ENCODE results near the gene PRR23E.

PRR23E gene

DNA sequence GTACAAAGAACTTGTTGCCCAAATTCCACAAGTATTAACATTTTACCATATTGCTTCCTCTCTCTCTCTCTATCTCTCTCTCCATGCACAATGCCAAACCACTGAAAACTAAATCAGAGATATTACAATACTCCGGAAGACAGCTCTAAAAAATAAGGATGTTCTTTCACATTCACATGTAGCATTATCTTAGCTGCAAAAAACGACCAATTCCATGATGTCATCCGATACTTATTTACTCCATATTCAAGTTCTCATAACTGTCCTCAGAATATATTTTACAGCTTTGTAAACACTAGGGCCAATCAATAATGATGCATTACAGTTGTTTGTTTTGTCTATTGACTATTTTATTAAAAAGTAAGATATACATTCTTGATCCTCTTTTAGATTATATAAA lies 7.7 kb upstream of the PRR23E start:
- no peak for DNase-seq (ENCODE audit: low spot score)

- DNase-seq (ENCODE audit: low spot score) = no peak
Measured at GRCh38 chr3:127185962-127186674, 6.8 kb upstream of the PRR23E start.

- DNase-seq (ENCODE audit: low spot score) = no peak
Measured at GRCh38 chr3:127187316-127187715, 5.6 kb upstream of the PRR23E start.

DNA sequence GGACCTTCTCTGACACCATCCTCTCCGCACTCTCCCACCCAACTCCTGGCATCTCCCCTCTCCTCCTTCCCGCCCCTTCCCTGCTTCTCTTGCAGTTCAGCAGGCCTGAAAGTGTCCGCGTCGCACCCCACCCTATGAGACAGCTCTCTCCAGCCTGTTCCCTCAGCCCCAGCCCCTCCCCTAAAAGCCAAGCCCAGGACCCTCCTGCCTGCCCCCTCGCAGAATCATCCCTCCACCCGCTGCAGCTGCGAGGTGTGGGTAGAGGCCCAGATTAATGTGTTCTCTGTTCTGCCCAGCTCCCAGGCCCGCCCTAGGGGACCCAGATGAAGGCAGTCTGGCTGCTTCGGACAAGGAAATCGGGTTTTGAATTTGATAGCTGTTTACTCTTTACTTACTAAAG lies 410 bp downstream of the PRR23E start:
- no peak for DNase-seq (ENCODE audit: low spot score)

GRCh38 chr3:127193775-127194174 lies 844 bp downstream of the PRR23E start:
- DNase-seq (ENCODE audit: low spot score) = no peak

DNA sequence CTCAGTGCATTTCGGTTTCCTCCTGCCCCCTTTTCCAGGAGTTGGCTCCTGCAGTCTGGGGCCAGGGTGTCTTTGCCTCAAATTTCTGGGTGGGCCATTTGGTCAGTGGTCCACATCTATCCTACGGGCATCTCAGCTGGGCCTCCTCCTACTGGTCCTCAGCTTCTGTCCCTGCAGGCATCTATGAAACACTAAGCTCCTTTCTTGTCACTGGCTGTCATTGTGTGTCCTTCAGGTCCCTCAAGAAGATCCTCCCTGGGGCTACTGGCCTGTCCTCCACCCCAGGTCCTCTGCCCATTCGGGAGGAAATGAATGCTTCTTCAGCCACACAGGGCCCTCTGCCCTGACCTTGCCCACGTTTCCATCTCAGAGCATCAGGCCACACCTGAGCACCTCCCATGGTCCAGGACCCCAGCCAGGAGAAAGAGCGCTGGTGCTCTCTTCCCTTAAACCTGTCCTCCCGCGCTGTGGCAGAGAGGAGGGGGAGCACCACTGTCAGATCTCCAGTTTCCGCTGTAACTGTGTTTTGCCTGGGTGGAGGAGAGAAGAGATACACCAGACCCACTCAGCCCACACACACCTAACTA lies 1.8 kb downstream of the PRR23E start:
- DNase-seq (ENCODE audit: low spot score) = no peak

- DNase-seq (ENCODE audit: low spot score) = no peak
Measured at GRCh38 chr3:127195417-127195816, 2.5 kb downstream of the PRR23E start.

- no peak for DNase-seq (ENCODE audit: low spot score)
Measured at GRCh38 chr3:127196002-127196401, 3.1 kb downstream of the PRR23E start.

DNA sequence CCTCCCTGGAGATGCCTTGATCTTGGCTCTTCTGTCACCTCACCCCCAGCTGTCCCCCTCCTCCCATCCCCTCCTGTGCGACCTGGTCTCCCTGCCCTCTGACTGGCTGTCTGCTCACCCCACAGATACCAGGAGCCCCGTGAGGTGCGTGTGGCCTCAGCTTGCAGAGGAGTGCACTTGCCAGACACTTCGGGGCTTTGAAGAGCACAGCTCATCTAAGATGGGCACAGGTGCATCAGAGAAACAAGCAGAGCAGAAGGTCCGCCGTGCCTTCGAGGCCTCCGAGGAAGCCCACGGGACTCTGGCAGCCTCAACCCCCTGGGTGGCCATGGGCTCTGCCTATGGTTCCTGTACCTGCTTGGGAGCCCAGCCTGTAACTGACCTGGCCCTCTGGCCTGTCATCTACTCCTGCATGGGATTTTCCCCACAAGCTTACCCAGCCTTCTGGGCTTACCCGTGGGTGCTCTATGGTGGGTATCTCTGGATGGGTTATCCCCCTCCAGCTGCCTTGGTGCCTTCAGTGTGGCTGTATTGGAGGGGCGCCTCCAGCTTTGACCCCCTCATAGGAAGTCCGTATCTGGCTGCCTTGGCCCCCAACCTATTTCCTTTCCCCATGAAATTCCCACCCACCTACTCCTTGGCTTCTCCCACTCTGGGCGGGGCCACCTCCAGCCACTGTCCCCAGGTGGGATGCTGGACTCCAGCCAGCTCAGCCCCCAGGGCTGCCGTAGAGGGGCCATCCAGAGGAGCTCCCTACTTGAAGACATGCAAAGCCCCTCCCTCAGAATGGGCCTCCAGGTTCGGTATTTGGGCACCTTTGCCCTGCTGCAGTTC lies 3.8 kb downstream of the PRR23E start:
- DNase-seq (ENCODE audit: low spot score) = no peak

- no peak for DNase-seq (ENCODE audit: low spot score)
Measured at GRCh38 chr3:127197300-127198189, 4.6 kb downstream of the PRR23E start.

DNA sequence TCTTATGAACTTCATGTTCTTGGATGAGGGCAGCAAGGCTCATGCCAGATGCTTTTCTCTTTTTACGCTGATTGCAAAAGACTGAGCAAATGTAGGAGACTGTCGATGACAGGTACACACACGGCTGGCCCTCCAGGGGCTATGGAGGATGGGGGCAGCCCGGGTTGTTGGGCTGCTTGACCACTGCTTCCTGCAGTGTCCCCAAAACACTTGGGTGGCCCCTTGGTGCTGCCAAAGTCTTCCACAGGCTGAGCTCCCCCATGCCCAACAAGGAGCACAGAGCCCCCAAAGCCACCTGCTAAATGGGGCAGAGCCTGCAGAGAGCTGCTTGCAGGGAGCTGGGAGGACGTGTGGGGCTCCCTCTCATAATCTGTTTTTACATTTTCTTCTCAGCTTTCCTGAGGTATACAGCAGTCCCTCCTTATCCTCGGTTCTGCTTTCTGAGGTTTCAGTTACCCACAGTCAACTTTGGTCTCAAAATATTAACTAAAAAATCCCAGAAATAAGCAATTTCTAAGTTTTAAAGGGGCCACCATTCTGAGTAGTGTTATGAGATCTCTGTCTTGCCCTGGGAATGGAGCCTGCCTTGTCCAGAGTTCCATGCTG lies 7.3 kb downstream of the PRR23E start:
- no peak for DNase-seq (ENCODE audit: low spot score)

DNA sequence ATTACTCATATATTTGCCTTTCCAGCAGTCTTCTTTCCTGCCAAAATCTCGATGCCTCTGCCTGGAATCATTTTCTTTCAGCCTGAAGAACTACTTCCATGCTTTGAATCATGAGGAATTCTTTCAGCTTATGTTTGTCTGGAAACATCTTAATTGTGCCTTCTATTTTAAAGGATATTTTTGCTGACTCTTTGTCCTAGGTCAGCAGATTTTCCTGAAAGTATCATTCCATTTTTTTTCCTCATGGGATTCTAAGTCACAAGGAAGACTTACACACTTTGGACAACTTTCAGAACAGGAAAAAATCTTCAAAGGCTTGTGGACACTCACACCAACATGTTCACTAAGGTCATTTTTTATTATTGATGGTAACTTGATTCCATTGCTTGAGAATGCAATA lies 10.1 kb downstream of the PRR23E start:
- DNase-seq (ENCODE audit: low spot score) = no peak

DNA sequence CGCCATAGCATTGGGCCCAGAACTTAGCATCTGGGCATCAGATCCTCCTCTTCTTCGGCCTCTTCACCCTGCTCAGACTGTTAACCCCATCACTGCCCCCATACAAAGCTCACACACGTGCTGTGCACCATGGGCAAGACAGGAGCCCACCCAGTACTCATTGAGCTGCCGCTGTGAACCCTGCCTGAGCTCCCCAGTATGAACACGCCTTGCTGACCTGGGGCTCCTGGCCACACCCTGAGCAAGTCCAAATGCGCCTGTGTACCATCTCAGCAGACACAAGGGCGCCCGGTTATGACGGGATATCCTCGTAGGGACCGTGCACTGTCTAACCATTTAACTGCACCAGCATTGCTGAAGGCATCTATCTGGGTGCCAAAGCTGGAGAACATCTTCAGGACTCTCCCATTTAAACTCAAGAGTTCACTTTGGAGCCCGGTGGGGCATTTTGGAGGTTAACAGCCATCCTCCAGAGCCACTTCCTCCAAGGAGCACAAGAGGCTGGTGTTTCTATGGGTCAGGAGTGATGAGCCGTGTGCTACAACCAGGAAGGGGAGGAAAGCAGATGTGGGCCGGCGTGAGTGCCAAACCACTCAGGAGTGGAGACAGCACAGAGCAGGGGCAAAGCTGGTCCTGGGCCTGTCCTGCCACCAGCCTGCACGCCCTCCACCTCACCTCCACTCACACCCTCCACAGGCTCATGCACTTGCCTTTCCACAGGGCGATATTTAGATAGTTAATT lies 12.1 kb downstream of the PRR23E start:
- no peak for DNase-seq (ENCODE audit: low spot score)

GRCh38 chr3:127206154-127206553 lies 13.2 kb downstream of the PRR23E start:
- DNase-seq (ENCODE audit: low spot score) = no peak

DNA sequence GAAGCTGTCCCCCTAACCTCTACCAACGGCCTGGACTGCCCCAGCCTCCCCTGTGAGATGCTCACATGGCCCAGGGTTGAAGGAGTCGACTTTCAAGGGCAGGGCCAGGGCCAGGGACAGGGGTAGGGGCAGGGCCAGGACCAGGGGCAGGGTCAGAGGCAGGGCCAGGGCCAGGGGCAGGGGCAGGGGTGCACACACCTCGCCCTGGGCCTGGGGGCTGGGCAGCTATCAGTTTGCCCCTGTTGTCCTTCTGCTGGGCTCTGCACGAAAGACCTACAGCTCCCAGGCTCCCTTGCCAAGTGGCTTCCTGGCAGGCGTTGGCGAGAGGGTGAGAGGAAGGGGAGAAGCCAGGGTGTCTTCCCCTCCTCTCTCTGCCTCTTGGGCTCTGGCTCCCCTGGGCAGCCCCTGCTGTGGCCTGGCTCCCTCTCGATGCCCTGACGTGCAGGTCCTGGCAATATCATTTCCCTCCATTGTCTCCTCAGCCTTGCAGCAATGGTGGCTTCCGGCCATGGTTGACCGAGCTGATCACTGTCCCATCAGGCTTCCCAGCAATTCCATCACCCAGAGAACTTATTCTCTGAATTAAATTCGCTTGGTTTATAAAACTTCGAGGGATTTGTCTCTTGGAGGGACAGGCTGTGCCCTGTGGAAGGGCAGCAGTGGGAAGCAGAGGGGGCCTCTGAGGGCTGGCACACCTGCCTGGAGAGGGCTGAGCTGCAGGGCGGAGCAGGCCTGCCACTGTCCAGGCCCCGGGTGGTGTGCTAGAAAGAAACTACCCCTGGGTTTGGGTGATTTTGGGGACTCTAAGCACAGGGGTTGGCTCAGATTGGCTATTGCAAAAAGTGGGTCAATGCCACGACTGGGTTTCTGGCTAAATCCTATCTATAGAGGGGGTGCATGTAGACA lies 13.9 kb downstream of the PRR23E start:
- DNase-seq (ENCODE audit: low spot score) = no peak

GRCh38 chr3:127207727-127208482 lies 15.0 kb downstream of the PRR23E start:
- no peak for DNase-seq (ENCODE audit: low spot score)

DNA sequence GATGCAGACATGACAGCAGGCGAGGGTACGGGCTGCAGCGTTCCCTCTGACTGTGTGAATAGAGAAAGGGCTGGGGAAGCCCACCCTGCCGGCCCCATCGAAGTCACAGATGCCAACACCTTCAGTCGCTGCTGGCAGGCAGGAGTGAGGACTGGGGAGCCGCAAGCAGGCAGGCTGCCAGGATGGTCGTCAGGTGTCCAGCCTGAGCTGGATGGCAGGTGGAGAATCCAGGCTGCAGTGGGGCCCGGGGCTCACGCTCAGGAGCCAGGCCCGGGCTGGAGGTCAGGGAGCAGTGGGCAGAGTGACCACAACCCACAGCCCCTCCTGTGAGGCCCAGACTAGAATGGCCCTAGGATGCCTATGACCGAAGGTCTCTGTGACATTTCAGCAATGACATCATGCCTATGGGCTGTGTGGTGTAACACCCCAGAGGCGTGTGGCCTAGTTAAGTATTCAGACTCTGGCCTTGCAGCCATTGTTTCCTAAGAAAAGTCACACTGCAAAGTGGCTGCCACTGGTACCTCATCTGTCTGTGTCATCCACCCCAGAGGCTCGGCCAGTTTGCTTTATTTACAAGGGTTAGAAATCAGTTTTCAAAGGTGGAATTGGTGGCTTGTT lies 15.7 kb downstream of the PRR23E start:
- no peak for DNase-seq (ENCODE audit: low spot score)

DNA sequence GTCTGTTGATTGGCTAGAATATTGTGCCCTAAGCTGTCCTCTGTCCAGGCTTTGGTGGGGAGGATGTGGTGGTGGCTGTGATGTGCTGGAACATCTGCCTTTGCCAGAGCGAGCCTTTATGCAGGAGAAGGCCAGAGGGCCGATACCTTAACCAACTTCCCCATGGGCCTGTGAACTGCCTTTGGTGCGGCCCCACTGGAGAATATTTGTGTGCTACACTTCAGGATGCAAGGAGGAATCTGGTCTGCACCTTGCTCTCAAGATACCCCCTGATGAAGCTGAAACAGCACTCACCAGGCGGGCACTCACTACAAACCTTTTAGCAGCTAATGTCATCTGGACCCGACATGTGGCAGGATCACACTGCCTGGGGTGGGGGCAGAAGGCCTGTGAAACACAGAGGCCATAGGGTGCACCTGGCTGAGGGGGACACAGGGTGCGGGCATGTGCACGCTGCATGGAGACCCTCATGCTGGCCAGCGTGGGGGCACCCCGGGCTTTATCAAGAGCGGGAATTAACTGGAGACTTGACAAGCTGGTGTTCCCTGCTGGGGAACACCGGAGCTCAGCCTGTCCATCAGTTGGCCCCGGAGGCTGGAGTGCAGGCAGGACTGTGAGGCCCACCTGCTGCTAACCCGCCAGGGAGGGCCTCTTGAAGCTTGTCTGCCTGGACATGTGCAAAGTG lies 16.4 kb downstream of the PRR23E start:
- no peak for DNase-seq (ENCODE audit: low spot score)

Measured in AG08395 (cell line).